Activated naive CD8-positive, alpha-beta T cell (primary cell): ENCODE results near the gene FZD10.

Experiments used
- H3K27ac Mint-ChIP-seq: one replicate; pipeline ENCODE4 v1.8.0; 2021; ENCODE audit warnings: mixed read lengths
- H3K27me3 Mint-ChIP-seq: one replicate; pipeline ENCODE4 v1.8.0; 2021; ENCODE audit warnings: mixed read lengths
- H3K36me3 Mint-ChIP-seq: one replicate; pipeline ENCODE4 v1.8.0; 2021; ENCODE audit warnings: mixed read lengths
- H3K4me1 Mint-ChIP-seq: one replicate; pipeline ENCODE4 v1.8.0; 2021; ENCODE audit warnings: low read depth, mixed read lengths
- H3K4me3 Mint-ChIP-seq: one replicate; pipeline ENCODE4 v1.8.0; 2021; ENCODE audit warnings: mild to moderate bottlenecking, mixed read lengths
- H3K9me3 Mint-ChIP-seq: one replicate; pipeline ENCODE4 v1.8.0; 2021; ENCODE audit warnings: low read depth, mixed read lengths

FZD10 gene

GRCh38 chr12:130139567-130140421 is 22.5 kb upstream of the FZD10 start:
- Mint-ChIP-seq H3K9me3 (no peaks in the 10 kb centered on the region), H3K36me3 (no peaks in the 10 kb centered on the region), H3K4me1 (no peaks in the 10 kb centered on the region), H3K27me3 (no peaks in the 10 kb centered on the region), H3K27ac (no peak overlapping the region), H3K4me3 (no peak overlapping the region)

DNA sequence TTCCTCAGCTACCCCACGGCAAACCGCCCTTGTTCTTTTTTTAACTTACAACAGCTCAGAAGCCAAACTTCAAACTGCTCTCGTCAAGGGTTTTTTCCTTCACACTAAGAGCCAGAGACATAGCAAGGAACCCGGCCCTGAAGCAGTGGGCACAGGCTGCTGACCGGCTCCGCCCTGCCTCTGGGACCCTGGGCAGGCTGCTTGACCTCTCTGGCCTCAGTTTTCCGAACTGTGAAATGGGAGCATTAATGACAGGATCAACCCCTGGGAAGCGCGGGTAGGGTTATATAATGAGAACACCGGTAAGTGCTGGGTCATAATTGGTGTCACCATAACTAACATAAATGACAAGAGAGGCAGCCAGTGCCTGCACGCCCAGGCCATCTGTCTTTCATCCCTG is 21.2 kb upstream of the FZD10 start:
- Mint-ChIP-seq H3K27ac (no peak overlapping the region), H3K9me3 (no peaks in the 10 kb centered on the region), H3K36me3 (no peaks in the 10 kb centered on the region), H3K27me3 (no peaks in the 10 kb centered on the region), H3K4me3 (no peak overlapping the region), H3K4me1 (no peaks in the 10 kb centered on the region)

- Mint-ChIP-seq H3K36me3 (no peaks in the 10 kb centered on the region), H3K4me1 (no peaks in the 10 kb centered on the region), H3K4me3 (no peak overlapping the region), H3K27me3 (no peaks in the 10 kb centered on the region), H3K27ac (no peak overlapping the region), H3K9me3 (no peaks in the 10 kb centered on the region)
These were observed 20.2 kb upstream of the FZD10 start for GRCh38 chr12:130141901-130142683.

DNA sequence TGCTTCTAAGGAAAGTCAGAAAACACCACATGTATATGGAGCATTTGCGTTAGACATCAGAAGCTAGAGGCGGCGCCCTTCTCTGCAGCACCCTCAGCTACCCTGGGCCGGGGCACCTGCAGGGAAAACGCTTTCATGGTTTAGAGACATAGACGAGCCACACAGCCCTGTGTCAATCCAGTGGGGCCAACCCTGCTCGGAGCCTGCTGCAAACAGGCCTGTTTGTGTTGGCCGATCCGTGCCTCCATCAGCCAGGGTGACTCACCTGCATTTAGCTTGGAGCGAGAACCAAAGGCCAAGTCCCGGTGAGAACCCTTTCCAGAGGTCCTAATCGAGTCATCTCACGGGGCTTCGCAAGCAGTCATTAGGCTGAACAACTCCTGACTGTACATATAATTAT is 19.5 kb upstream of the FZD10 start:
- no peaks in the 10 kb centered on the region for H3K36me3 Mint-ChIP-seq
- H3K4me3 Mint-ChIP-seq = no peak overlapping the region
- no peaks in the 10 kb centered on the region for H3K4me1 Mint-ChIP-seq
- no peak overlapping the region for H3K27ac Mint-ChIP-seq
- no peaks in the 10 kb centered on the region for H3K27me3 Mint-ChIP-seq
- no peaks in the 10 kb centered on the region for H3K9me3 Mint-ChIP-seq

DNA sequence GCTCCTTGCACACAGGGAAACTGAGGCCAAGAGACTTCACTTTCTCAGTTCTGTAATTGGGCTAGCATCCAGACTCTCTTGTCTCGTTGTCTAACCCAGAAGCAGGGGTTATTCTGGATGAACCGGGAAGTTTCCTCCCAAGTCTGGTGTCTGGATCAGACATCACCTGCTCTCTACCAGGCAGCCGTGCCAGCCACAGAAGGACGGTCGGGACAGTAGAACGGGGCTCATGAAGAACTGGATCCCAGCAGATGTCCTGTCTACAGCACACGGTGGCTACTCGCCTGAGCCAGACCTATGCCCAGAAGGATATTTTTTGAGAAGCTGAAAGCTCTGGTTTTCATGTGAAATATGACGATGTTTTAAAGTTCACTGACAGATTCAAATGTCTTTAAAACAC is 19.1 kb upstream of the FZD10 start:
- no peaks in the 10 kb centered on the region for H3K4me1 Mint-ChIP-seq
- no peak overlapping the region for H3K4me3 Mint-ChIP-seq
- no peaks in the 10 kb centered on the region for H3K27me3 Mint-ChIP-seq
- no peak overlapping the region for H3K27ac Mint-ChIP-seq
- H3K36me3 Mint-ChIP-seq = no peaks in the 10 kb centered on the region
- no peaks in the 10 kb centered on the region for H3K9me3 Mint-ChIP-seq

DNA sequence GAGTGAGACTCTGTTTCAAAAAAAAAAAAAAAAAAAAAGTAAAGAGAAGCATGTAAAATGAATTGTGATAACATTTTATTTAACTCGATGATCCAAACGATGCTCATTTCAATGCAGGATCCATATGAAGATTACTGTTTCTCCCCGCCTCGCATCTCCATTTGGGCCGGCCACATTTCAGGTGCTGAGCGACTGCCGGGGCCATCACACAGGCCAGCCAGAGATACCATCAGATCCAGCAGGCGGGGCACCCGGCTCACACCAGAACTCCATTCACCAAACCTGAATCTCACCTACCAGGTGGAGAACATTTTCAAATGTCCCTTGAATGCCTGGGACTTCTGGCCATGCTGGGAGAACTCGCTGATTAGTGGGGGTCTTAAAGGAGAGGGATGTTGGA is 18.0 kb upstream of the FZD10 start:
- Mint-ChIP-seq H3K4me1 (no peaks in the 10 kb centered on the region), H3K4me3 (no peak overlapping the region), H3K27ac (no peak overlapping the region), H3K36me3 (no peaks in the 10 kb centered on the region), H3K27me3 (no peaks in the 10 kb centered on the region), H3K9me3 (no peaks in the 10 kb centered on the region)

DNA sequence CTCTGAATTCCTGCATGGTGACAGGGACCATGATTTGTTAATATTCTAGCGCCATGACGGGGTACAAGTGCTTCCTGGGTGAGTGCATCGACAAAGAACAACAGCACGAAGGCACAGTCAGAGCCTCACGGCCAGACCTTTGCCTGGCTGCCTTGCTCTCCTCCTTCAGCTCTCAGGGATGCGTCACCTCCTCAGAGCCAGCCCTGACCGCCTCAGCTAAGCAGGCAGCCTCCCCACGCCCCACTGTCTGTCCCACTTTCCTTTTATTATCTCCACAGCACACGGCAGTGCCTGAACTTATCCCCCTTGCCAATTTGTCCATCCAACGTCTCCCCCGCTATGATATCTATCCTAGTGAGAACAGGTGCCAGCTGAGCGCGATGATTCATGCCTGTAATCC is 16.5 kb upstream of the FZD10 start:
- Mint-ChIP-seq H3K27ac (no peak overlapping the region), H3K9me3 (no peaks in the 10 kb centered on the region), H3K4me3 (no peak overlapping the region)

GRCh38 chr12:130146176-130146931 is 15.9 kb upstream of the FZD10 start:
- no peaks in the 10 kb centered on the region for H3K4me1 Mint-ChIP-seq
- H3K27me3 Mint-ChIP-seq = peaks cover 2% of the 10 kb centered on the region
- no peaks in the 10 kb centered on the region for H3K36me3 Mint-ChIP-seq
- H3K27ac Mint-ChIP-seq = no peak overlapping the region
- no peaks in the 10 kb centered on the region for H3K9me3 Mint-ChIP-seq
- H3K4me3 Mint-ChIP-seq = no peak overlapping the region

More for the DNA sequence above, 16.5 kb upstream of the FZD10 start:
- Mint-ChIP-seq H3K36me3 (no peaks in the 10 kb centered on the region), H3K27me3 (peaks cover 2% of the 10 kb centered on the region), H3K4me1 (no peaks in the 10 kb centered on the region)

GRCh38 chr12:130147875-130148596 is 14.2 kb upstream of the FZD10 start:
- no peak overlapping the region for H3K4me3 Mint-ChIP-seq
- no peaks in the 10 kb centered on the region for H3K4me1 Mint-ChIP-seq
- H3K9me3 Mint-ChIP-seq = no peaks in the 10 kb centered on the region
- no peak overlapping the region for H3K27ac Mint-ChIP-seq
- no peaks in the 10 kb centered on the region for H3K36me3 Mint-ChIP-seq
- peaks cover 3% of the 10 kb centered on the region for H3K27me3 Mint-ChIP-seq

DNA sequence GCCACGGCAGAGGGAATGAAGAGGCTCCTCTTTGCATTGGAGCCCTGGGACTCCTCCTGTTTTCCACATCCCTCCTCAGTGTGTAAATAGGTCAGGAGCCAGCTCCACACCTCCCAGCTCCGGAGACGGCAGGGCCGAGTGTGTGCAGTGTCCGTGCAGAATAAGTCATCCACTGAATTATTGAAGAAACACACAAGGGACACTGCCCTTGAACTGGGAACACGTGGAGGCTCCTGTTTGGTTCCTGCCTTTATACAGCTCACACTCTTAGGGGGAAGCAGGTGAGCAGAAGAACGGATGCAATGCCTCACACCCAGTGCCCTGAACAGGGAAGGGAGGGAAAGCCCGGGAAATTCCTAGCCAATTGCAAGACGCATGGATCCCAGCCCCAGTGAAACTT is 10.4 kb upstream of the FZD10 start:
- H3K36me3 Mint-ChIP-seq = no peaks in the 10 kb centered on the region

DNA sequence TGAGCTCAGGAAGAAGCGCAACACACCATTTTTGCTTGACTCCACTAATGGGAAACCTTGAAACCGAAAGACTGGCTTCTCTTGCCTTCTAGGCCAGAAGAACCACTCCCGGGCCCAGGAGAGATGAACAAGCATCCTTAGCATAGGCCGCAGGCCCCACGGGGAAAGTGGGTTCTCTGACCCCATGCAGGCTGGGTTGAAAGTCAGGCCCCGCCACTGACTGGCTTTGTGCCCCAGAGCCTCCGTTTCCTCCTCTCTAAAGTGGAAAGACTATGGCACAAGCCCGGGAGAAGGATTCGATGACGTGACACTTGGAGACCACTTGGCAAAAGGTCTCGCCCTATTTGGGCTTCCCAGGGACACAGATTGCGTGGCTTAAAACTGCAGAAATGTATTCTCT is 9.9 kb upstream of the FZD10 start:
- Mint-ChIP-seq H3K9me3 (no peaks in the 10 kb centered on the region), H3K27me3 (peaks cover 19% of the 10 kb centered on the region), H3K27ac (no peak overlapping the region), H3K36me3 (no peaks in the 10 kb centered on the region), H3K4me1 (no peaks in the 10 kb centered on the region), H3K4me3 (no peak overlapping the region)

More for the DNA sequence above, 10.4 kb upstream of the FZD10 start:
- no peaks in the 10 kb centered on the region for H3K4me1 Mint-ChIP-seq
- H3K4me3 Mint-ChIP-seq = no peak overlapping the region
- no peak overlapping the region for H3K27ac Mint-ChIP-seq
- no peaks in the 10 kb centered on the region for H3K9me3 Mint-ChIP-seq
- peaks cover 18% of the 10 kb centered on the region for H3K27me3 Mint-ChIP-seq

- H3K27me3 Mint-ChIP-seq = peaks cover 21% of the 10 kb centered on the region
- no peaks in the 10 kb centered on the region for H3K9me3 Mint-ChIP-seq
- no peaks in the 10 kb centered on the region for H3K4me1 Mint-ChIP-seq
- H3K4me3 Mint-ChIP-seq = no peak overlapping the region
- H3K36me3 Mint-ChIP-seq = no peaks in the 10 kb centered on the region
- no peak overlapping the region for H3K27ac Mint-ChIP-seq
These were observed 8.5 kb upstream of the FZD10 start for GRCh38 chr12:130153803-130154202.

GRCh38 chr12:130154276-130155070 is 7.8 kb upstream of the FZD10 start:
- H3K4me3 Mint-ChIP-seq = no peak overlapping the region
- no peaks in the 10 kb centered on the region for H3K36me3 Mint-ChIP-seq
- peaks cover 21% of the 10 kb centered on the region for H3K27me3 Mint-ChIP-seq
- no peak overlapping the region for H3K27ac Mint-ChIP-seq
- no peaks in the 10 kb centered on the region for H3K4me1 Mint-ChIP-seq
- no peaks in the 10 kb centered on the region for H3K9me3 Mint-ChIP-seq
